Measurements from ENCODE around the gene EIF4B.
"Not testable (repeated sequence)": the region's sequence is repeated elsewhere in the genome, so short reads cannot be mapped to it uniquely, and the experiment has no call there.

EIF4B gene

GRCh38 chr12:53012928-53013327, 6.7 kb downstream of the EIF4B start:
- no peak for TF ChIP-seq CTCF (IDR thresholded peaks at IDR 0.05; ENCODE audit: low read depth, low read length)
- no peak for DNase-seq (ENCODE audit: extremely low read depth, low read depth)

DNA sequence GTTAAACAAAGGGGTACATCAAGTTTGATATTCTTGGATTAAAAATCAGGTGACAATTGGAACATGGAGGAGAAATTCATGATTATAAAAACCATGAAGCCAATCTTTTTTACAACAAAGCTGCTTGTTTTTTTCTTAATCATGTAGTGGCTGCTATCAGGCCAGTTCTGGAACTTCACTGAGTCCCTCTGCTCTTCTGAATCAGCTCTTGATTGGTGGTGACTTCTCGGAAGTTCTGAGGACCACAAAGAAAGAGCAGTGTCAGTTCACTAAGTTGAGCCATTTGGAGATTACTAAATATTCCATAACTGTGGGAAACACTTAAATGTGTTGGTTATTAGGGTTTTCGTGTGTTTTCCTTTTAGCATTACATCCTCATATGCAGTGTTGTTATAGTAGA, 8.5 kb downstream of the EIF4B start:
- DNase-seq (ENCODE audit: extremely low read depth, low read depth) = no peak
- TF ChIP-seq CTCF (IDR thresholded peaks at IDR 0.05; ENCODE audit: low read depth, low read length) = no peak

GRCh38 chr12:53025250-53025649, 19.0 kb downstream of the EIF4B start:
- TF ChIP-seq CTCF (IDR thresholded peaks at IDR 0.05; ENCODE audit: low read depth, low read length) = no peak
- DNase-seq (ENCODE audit: extremely low read depth, low read depth) = no peak

DNA sequence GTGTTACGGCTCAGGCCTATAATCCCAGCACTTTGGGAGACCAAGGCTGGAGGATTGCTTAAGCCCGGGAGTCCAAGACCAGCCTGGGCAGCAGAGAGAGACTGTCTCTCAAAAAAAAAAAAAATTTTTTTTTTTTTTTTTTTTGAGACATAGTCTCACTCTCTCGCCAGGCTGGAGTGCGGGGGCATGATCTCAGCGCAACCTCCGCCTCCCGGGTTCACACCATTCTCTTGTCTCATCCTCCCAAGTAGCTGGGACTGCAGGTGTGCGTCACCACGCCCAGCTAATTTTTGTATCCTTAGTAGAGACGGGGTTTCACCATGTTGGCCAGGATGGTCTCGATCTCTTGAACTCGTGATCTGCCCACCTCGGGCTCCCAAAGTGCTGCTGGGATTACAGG, 20.8 kb downstream of the EIF4B start:
- DNase-seq (ENCODE audit: extremely low read depth, low read depth) = not testable (repeated sequence)

DNA sequence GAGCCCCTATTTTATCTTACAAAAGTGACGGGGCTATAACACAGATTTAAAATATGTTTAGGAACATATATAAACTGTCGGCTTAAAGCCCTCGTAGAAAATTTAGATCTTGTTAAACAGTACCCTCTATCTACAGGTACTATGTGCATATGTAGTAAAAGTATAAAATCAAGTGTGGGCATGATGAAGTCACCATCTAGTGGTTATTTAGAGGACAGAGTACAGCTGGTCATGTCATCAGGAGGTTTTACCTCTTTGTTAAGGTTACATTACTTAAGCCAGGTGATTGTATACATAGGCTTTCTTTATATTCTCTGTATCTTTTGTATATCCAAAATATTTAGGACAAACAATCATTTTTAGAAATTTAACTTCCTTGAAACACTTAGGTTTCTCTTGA, 25.4 kb downstream of the EIF4B start:
- DNase-seq (ENCODE audit: extremely low read depth, low read depth) = no peak
- TF ChIP-seq CTCF (IDR thresholded peaks at IDR 0.05; ENCODE audit: low read depth, low read length) = no peak

- not testable (repeated sequence) for DNase-seq (ENCODE audit: extremely low read depth, low read depth)
These were observed 27.6 kb downstream of the EIF4B start for GRCh38 chr12:53033832-53034231.

DNA sequence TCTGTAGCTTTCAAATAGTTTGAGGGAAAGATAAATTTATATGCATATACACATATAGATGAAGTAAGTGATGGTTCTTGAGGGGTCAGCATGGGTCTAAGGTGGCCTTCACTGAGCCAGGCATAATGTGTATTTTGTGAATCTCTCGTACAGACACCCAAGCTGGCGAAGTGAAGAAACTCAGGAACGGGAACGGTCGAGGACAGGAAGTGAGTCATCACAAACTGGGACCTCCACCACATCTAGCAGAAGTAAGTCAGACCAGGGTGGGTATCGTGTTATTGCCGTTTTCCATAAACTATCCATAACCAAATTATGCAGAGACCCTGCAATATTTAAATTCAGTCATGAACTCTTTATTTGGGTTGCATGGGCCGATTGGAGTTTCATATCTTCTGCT, 28.2 kb downstream of the EIF4B start:
- no peak for DNase-seq (ENCODE audit: extremely low read depth, low read depth)
- TF ChIP-seq CTCF (IDR thresholded peaks at IDR 0.05; ENCODE audit: low read depth, low read length) = no peak

GRCh38 chr12:53036802-53037201, 30.5 kb downstream of the EIF4B start:
- no peak for TF ChIP-seq CTCF (IDR thresholded peaks at IDR 0.05; ENCODE audit: low read depth, low read length)
- no peak for DNase-seq (ENCODE audit: extremely low read depth, low read depth)

DNA sequence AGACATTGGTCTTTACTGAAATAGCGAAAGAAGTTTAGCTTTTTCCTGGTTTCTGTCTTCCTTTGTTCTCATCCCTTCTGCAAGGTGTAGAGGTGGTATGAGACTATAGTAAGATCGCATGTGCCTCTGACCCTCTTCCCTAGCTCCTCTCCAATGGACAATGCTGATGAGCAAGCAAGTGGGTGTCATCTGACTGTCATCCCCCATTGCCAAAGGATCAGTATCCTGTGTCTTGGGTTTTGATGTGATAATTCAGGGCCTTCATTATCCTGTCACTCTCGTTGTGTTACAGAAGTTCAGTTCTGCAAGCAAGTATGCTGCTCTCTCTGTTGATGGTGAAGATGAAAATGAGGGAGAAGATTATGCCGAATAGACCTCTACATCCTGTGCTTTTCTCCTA, 33.6 kb downstream of the EIF4B start:
- no peak for DNase-seq (ENCODE audit: extremely low read depth, low read depth)
- no peak for TF ChIP-seq CTCF (IDR thresholded peaks at IDR 0.05; ENCODE audit: low read depth, low read length)
